Measurements from ENCODE around the gene CNTNAP2.

CNTNAP2 gene

GRCh38 chr7:146285418-146285817 is 168.8 kb downstream of the CNTNAP2 start:
- in situ Hi-C loops (cut with HindIII; ENCODE audit: low sequenced_read_pairs): no loop called here

- in situ Hi-C loops (cut with HindIII; ENCODE audit: low sequenced_read_pairs): no loop called here
Observed at GRCh38 chr7:146290746-146291145, 174.1 kb downstream of the CNTNAP2 start.

- in situ Hi-C loops (cut with HindIII; ENCODE audit: low sequenced_read_pairs): no loop called here
Observed at GRCh38 chr7:146291900-146292299, 175.3 kb downstream of the CNTNAP2 start.

GRCh38 chr7:146296028-146296427 is 179.4 kb downstream of the CNTNAP2 start:
- in situ Hi-C loops (cut with HindIII; ENCODE audit: low sequenced_read_pairs): no loop called here

- in situ Hi-C loops (cut with HindIII; ENCODE audit: low sequenced_read_pairs): no loop called here
Observed at GRCh38 chr7:146314962-146315361, 198.4 kb downstream of the CNTNAP2 start.

- in situ Hi-C loops (cut with HindIII; ENCODE audit: low sequenced_read_pairs): no loop called here
Observed at GRCh38 chr7:146319629-146320028, 203.0 kb downstream of the CNTNAP2 start.

- in situ Hi-C loops (cut with HindIII; ENCODE audit: low sequenced_read_pairs): no loop called here
Observed at GRCh38 chr7:146321301-146321700, 204.7 kb downstream of the CNTNAP2 start.

- in situ Hi-C loops (cut with HindIII; ENCODE audit: low sequenced_read_pairs): no loop called here
Observed at GRCh38 chr7:146331369-146331768, 214.8 kb downstream of the CNTNAP2 start.

- in situ Hi-C loops (cut with HindIII; ENCODE audit: low sequenced_read_pairs): no loop called here
Observed at GRCh38 chr7:146345251-146345650, 228.7 kb downstream of the CNTNAP2 start.

GRCh38 chr7:146346096-146346495 is 229.5 kb downstream of the CNTNAP2 start:
- in situ Hi-C loops (cut with HindIII; ENCODE audit: low sequenced_read_pairs): no loop called here

- in situ Hi-C loops (cut with HindIII; ENCODE audit: low sequenced_read_pairs): no loop called here
Observed at GRCh38 chr7:146355216-146355615, 238.6 kb downstream of the CNTNAP2 start.

GRCh38 chr7:146359176-146359575 is 242.6 kb downstream of the CNTNAP2 start:
- in situ Hi-C loops (cut with HindIII; ENCODE audit: low sequenced_read_pairs): no loop called here

GRCh38 chr7:146366938-146367337 is 250.3 kb downstream of the CNTNAP2 start:
- in situ Hi-C loops (cut with HindIII; ENCODE audit: low sequenced_read_pairs): no loop called here

- in situ Hi-C loops (cut with HindIII; ENCODE audit: low sequenced_read_pairs): no loop called here
Observed at GRCh38 chr7:146370171-146370570, 253.6 kb downstream of the CNTNAP2 start.

- in situ Hi-C loops (cut with HindIII; ENCODE audit: low sequenced_read_pairs): no loop called here
Observed at GRCh38 chr7:146375170-146375569, 258.6 kb downstream of the CNTNAP2 start.

GRCh38 chr7:146378196-146378595 is 261.6 kb downstream of the CNTNAP2 start:
- in situ Hi-C loops (cut with HindIII; ENCODE audit: low sequenced_read_pairs): no loop called here

- in situ Hi-C loops (cut with HindIII; ENCODE audit: low sequenced_read_pairs): no loop called here
Observed at GRCh38 chr7:146387140-146387539, 270.5 kb downstream of the CNTNAP2 start.

GRCh38 chr7:146388928-146389327 is 272.3 kb downstream of the CNTNAP2 start:
- in situ Hi-C loops (cut with HindIII; ENCODE audit: low sequenced_read_pairs): no loop called here

- in situ Hi-C loops (cut with HindIII; ENCODE audit: low sequenced_read_pairs): no loop called here
Observed at GRCh38 chr7:146393346-146393745, 276.7 kb downstream of the CNTNAP2 start.

GRCh38 chr7:146397141-146397540 is 280.5 kb downstream of the CNTNAP2 start:
- in situ Hi-C loops (cut with HindIII; ENCODE audit: low sequenced_read_pairs): no loop called here

- in situ Hi-C loops (cut with HindIII; ENCODE audit: low sequenced_read_pairs): no loop called here
Observed at GRCh38 chr7:146401939-146402338, 285.3 kb downstream of the CNTNAP2 start.

GRCh38 chr7:146405737-146406136 is 289.1 kb downstream of the CNTNAP2 start:
- in situ Hi-C loops (cut with HindIII; ENCODE audit: low sequenced_read_pairs): no loop called here

- in situ Hi-C loops (cut with HindIII; ENCODE audit: low sequenced_read_pairs): no loop called here
Observed at GRCh38 chr7:146411975-146412374, 295.4 kb downstream of the CNTNAP2 start.

GRCh38 chr7:146412781-146413180 is 296.2 kb downstream of the CNTNAP2 start:
- in situ Hi-C loops (cut with HindIII; ENCODE audit: low sequenced_read_pairs): no loop called here

Measured in endothelial cell of hepatic sinusoid (primary cell).